ENCODE results near the gene HNRNPK.

DNA sequence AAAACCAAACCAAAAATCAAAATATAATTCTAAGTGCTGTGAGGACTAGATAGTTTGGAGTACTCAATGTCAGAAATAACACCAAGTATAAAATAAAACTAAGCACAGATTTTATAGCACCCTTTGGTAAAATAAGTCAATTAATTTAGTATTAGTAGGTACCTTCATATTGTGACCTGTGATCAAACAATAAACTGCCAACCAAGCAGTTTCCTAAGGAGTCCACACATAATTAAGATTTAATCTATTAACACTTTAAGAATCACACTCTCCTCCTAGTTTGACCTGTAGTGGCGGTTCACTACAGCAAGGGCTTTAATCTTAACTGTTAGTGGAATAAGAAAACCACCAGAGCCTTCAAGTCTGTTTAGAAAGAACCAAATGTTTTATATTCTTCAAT is 2.8 kb downstream of the HNRNPK start:
- no peak for TF ChIP-seq POLR2A (IDR thresholded peaks at IDR 0.05)
- TF ChIP-seq, protein P1, sequence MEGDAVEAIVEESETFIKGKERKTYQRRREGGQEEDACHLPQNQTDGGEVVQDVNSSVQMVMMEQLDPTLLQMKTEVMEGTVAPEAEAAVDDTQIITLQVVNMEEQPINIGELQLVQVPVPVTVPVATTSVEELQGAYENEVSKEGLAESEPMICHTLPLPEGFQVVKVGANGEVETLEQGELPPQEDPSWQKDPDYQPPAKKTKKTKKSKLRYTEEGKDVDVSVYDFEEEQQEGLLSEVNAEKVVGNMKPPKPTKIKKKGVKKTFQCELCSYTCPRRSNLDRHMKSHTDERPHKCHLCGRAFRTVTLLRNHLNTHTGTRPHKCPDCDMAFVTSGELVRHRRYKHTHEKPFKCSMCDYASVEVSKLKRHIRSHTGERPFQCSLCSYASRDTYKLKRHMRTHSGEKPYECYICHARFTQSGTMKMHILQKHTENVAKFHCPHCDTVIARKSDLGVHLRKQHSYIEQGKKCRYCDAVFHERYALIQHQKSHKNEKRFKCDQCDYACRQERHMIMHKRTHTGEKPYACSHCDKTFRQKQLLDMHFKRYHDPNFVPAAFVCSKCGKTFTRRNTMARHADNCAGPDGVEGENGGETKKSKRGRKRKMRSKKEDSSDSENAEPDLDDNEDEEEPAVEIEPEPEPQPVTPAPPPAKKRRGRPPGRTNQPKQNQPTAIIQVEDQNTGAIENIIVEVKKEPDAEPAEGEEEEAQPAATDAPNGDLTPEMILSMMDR (IDR thresholded peaks at IDR 0.05), result no peak

Measured in right lobe of liver (tissue), 4 donors.